Cardiac muscle cell (in vitro differentiated cells and primary cell): ENCODE results near the gene FGF14. TPM values are rescaled to one million over a fixed set of nuclear protein-coding genes. Genes with fewer than 3 reads are reported as not detected.

ENCODE experiments used
- DNase-seq, 2 donors: peaks; one replicate each; pipeline versions ENCODE4 v3.0.0 to v3.0.0-alpha.2; 2010 to 2017; ENCODE audit warnings: low read depth in 1 of 2, low spot score in 1 of 2
- H3K27ac ChIP-seq: fragments of 200-600 bp; sonication (generic); 2 replicates; pipeline ENCODE4 v1.5.1; 2016
- H3K27me3 ChIP-seq: fragments of 200-600 bp; sonication (generic); 2 replicates; pipeline ENCODE4 v1.6.0; 2016; ENCODE audit warnings: control low read depth
- H3K36me3 ChIP-seq: fragments of 200-600 bp; sonication (generic); 2 replicates; pipeline ENCODE4 v1.5.1; 2016; ENCODE audit warnings: control low read depth
- H3K4me1 ChIP-seq: fragments of 200-600 bp; sonication (generic); 2 replicates; pipeline ENCODE4 v1.8.1; 2017; ENCODE audit warnings: low read depth, mild to moderate bottlenecking, mixed run types
- H3K4me3 ChIP-seq: fragments of 200-600 bp; sonication (generic); 2 replicates; pipeline ENCODE4 v1.5.1; 2016; ENCODE audit warnings: mild to moderate bottlenecking
- H3K9me3 ChIP-seq: fragments of 200-600 bp; sonication (generic); 2 replicates; pipeline ENCODE4 v1.5.1; 2017; ENCODE audit warnings: low read depth, mild to moderate bottlenecking, control low read depth
- CTCF ChIP-seq: IDR thresholded peaks from 2 replicates; pipeline ENCODE4 v1.5.1; 2012; ENCODE audit warnings: low read depth, mild to moderate bottlenecking, low read length
- polyA plus RNA-seq: library from polyadenylated mRNA; unstranded; fragments of >200 nt; fragmentation: Nextera tagmentation; extraction: Ambion mirVana; gene quantifications from 2 replicates; pipeline ENCODE4 v1.2.1, GENCODE V29; 2016
- total RNA-seq: library from RNA; depleted of rRNA; stranded (reverse); fragments of >200 nt; gene quantifications from 2 replicates; pipeline ENCODE4 v1.2.3, GENCODE V29; 2016

The FGF14 gene
- total RNA-seq (not detected in 2 replicates), polyA plus RNA-seq (0.09 TPM in 1 of 2 replicates, not detected in the other)

DNA sequence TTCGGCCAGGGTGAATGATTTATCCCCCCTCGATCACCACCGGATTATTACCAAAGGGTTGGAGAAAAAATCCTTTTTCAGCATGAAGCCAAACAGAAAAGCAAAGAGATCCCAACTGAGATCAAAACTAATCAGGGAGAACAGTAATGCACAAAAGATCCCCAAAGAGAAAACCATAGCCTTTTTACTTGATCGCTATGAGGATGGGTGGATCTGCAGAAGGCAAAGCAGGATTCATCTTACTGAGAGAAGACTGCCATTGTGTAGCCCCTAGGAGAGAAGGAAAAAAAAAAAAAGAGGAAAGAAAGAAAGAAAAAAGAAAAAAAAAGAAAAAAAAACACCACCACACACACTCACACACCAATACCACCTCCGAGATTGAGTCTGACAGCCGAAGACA is at the start of gene FGF14:
Gene FGF14 (minus strand): TSS at position 283 of the 400 bp plus-strand sequence.
- H3K36me3 ChIP-seq: no peaks in the 10 kb centered on the region

DNA sequence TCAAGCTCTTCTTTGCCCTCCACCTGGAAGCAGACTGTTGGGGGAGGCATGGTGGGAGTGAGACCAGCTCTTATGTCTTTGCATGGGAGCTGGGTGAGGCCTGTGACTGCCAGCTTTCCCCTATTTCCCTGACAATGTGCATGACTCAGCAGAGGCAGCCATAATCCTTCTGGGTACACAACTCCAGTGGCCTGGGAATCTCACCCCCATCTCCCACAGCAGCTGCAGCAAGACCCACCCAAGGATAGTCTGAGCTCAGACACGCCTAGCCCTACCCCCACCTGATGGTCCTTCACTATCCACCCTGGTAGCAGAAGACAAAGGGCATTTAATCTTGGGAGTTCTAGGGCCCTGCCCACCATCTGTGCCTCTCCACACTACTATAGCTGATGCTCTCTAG is 41.4 kb upstream of the FGF14 start:
- Histone ChIP-seq H3K36me3 (no peaks in the 10 kb centered on the region), H3K4me3 (no peak overlapping the region), H3K27me3 (no peaks in the 10 kb centered on the region), H3K9me3 (no peaks in the 10 kb centered on the region), H3K27ac (no peak overlapping the region), H3K4me1 (no peaks in the 10 kb centered on the region)
- no peak for DNase-seq
- TF ChIP-seq CTCF: no peak

More for the DNA sequence above, at the start of gene FGF14:
- DNase-seq: no peak
- H3K4me3 ChIP-seq: peak within 1 kb of the TSS; percentile 22
- peaks cover 84% of the 10 kb centered on the region for H3K27me3 ChIP-seq
- no peak within 1 kb of the TSS for H3K27ac ChIP-seq
- peaks cover 4% of the 10 kb centered on the region for H3K4me1 ChIP-seq
- H3K9me3 ChIP-seq: no peaks in the 10 kb centered on the region
- TF ChIP-seq CTCF: no peak

- no peak for TF ChIP-seq CTCF
- no peak for DNase-seq
- H3K27ac ChIP-seq: no peak overlapping the region
- H3K4me3 ChIP-seq: no peak overlapping the region
- H3K36me3 ChIP-seq: no peaks in the 10 kb centered on the region
- H3K27me3 ChIP-seq: no peaks in the 10 kb centered on the region
- H3K4me1 ChIP-seq: no peaks in the 10 kb centered on the region
- H3K9me3 ChIP-seq: no peaks in the 10 kb centered on the region
Observed at GRCh38 chr13:102441085-102441484, 39.2 kb upstream of the FGF14 start.

DNA sequence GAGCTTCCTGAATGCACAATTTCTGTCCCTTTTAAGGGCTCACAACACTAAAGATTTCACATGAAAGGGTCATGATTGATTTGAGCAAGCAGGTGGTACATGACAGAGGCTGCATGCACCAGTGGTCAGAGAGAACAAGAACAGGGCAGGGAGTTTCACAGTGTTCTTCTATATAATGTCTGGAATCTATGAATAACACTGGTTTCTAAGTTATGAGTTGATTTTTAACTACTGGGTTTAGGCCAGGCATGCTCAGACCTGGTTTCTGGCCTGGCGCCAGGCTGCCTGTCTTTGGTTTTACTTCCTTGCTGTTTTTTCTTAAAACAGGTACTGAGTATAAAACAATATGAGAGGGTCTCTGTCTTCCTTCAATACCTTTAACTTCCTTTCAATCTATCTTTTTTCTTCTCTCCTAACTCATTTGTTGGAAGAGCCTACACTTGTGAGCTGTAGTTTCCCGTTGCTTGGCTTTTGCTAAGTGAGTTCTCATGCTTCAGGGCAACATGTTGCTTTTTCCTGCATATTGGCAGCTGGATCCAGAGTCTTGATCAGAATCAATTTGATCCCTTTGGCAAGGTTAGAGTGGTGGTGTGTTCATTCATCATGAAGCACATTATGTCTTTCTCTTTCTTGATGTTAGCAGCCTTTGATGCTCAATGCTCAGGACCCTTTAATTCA is 38.5 kb upstream of the FGF14 start:
- no peak for DNase-seq
- Histone ChIP-seq H3K27ac (no peak overlapping the region), H3K36me3 (no peaks in the 10 kb centered on the region), H3K9me3 (no peaks in the 10 kb centered on the region), H3K27me3 (no peaks in the 10 kb centered on the region), H3K4me3 (no peak overlapping the region), H3K4me1 (no peaks in the 10 kb centered on the region)
- TF ChIP-seq CTCF: no peak

DNA sequence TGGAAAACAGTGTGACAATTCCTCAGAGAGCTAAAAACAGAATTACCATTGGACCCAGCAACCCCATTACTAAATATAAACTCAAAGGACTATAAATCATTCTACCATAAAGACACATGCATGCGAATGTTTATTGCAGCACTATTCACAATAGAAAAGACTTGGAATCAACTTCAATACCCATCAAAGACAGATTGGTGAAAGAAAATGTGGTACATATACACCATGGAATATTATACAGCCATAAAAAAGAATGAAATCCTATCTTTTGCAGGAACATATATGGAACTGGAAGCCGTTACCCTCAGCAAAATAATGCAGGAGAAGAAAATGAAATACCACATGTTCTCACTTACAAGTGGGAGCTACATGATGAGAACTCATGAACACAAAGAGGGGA is 20.8 kb upstream of the FGF14 start:
- DNase-seq: no peak
- no peak for TF ChIP-seq CTCF
- Histone ChIP-seq H3K9me3 (no peaks in the 10 kb centered on the region), H3K27me3 (no peaks in the 10 kb centered on the region), H3K36me3 (no peaks in the 10 kb centered on the region), H3K27ac (no peak overlapping the region), H3K4me1 (no peaks in the 10 kb centered on the region), H3K4me3 (no peak overlapping the region)
